CD4-positive, alpha-beta T cell (primary cell): ENCODE results near the gene TIGD1. TPM values are rescaled to one million over a fixed set of nuclear protein-coding genes. Genes with fewer than 3 reads are reported as not detected.

Experiments used
- ATAC-seq: fragments of 200-7000 bp; cut with Tn5 transposase; one replicate; pipeline ENCODE4 v1.10.0; 2022; ENCODE audit warnings: mild to moderate bottlenecking; ENCODE audit not compliant: poor library complexity
- CTCF ChIA-PET: fragments of 350-600 bp; sonication (Branson Sonifier 250); formaldehyde crosslinking; loops from one replicate; lab custom pipeline; 2021; ENCODE audit warnings: antibody characterized with exemption, inconsistent platforms; lab: Charles Lee
- POLR2A ChIA-PET: fragments of 350-600 bp; sonication (Branson Sonifier 250); formaldehyde crosslinking; loops from one replicate; lab custom pipeline; 2021; ENCODE audit warnings: antibody characterized with exemption, inconsistent platforms; lab: Charles Lee
- DNase-seq, 14 experiments: peaks; one replicate each; pipeline ENCODE4 v3.0.0-alpha.2; 2013 to 2020; ENCODE audit warnings: mixed read lengths in 2 of 14
- H3K27ac ChIP-seq, 2 donors: one replicate each; pipeline versions ENCODE4 v1.5.1 to v1.7.0; 2013; ENCODE audit warnings: low read length in 2 of 2, low read depth in 1 of 2, mild to moderate bottlenecking in 1 of 2
- H3K27me3 ChIP-seq, 2 experiments: 1 replicate in 1 of 2; 2 replicates in 1 of 2; pipeline versions ENCODE4 v1.6.1 to v1.7.0; 2013; ENCODE audit warnings: low read length in 2 of 2, control low read depth in 1 of 2, mild to moderate bottlenecking in 1 of 2, moderate library complexity in 1 of 2; ENCODE audit not compliant: insufficient read depth in 2 of 2, control insufficient read depth in 1 of 2
- H3K36me3 ChIP-seq: one replicate; pipeline ENCODE4 v1.6.1; 2013; ENCODE audit warnings: low read length, control low read depth; ENCODE audit not compliant: insufficient read depth
- H3K4me1 ChIP-seq: one replicate; pipeline ENCODE4 v1.6.1; 2013; ENCODE audit warnings: low read length, control low read depth; ENCODE audit not compliant: insufficient read depth
- H3K4me3 ChIP-seq: one replicate; pipeline ENCODE4 v1.5.1; 2013; ENCODE audit warnings: mild to moderate bottlenecking, low read length, moderate library complexity
- H3K9me3 ChIP-seq, 2 experiments: 1 replicate in 1 of 2; 2 replicates in 1 of 2; pipeline versions ENCODE4 v1.6.1 to v1.7.0; 2013; ENCODE audit warnings: low read length in 2 of 2, mild to moderate bottlenecking in 2 of 2, control low read depth in 1 of 2, moderate library complexity in 1 of 2; ENCODE audit not compliant: control insufficient read depth in 1 of 2, insufficient read depth in 1 of 2
- H3K27ac Mint-ChIP-seq: one replicate; pipeline ENCODE4 v1.8.0; 2020; ENCODE audit warnings: mixed read lengths
- H3K27me3 Mint-ChIP-seq: one replicate; pipeline ENCODE4 v1.8.0; 2021; ENCODE audit warnings: mixed read lengths
- H3K36me3 Mint-ChIP-seq: one replicate; pipeline ENCODE4 v1.8.0; 2021; ENCODE audit warnings: low read depth, mixed read lengths
- H3K4me1 Mint-ChIP-seq: one replicate; pipeline ENCODE4 v1.8.0; 2021; ENCODE audit warnings: low read depth, mixed read lengths
- H3K4me3 Mint-ChIP-seq: one replicate; pipeline ENCODE4 v1.8.0; 2020; ENCODE audit warnings: mild to moderate bottlenecking, mixed read lengths
- H3K9me3 Mint-ChIP-seq: one replicate; pipeline ENCODE4 v1.8.0; 2020; ENCODE audit warnings: mixed read lengths
- intact Hi-C, 2 experiments: fragments of 100-400 bp; cut with DNase I in 1 of 2; cut with micrococcal nuclease in 1 of 2; formaldehyde crosslinking; loops; one replicate each; pipeline versions ENCODE4 v1.15.1 to v1.9.0; 2023 to 2025; cut with DNase I, micrococcal nuclease
- total RNA-seq, 174 experiments: library from RNA in 2 of 174; stranded (reverse) in 2 of 174; gene quantifications; one replicate each; pipeline ENCODE4 v1.2.3 and lab custom pipeline; 2021 to 2026
- TF ChIP-seq, protein P1 (sequence below): fragments of 200-600 bp; IDR thresholded peaks from one replicate; pipeline ENCODE4 v1.8.0; 2022; ENCODE audit warnings: antibody characterized with exemption, mild to moderate bottlenecking

Gene TIGD1
- total RNA-seq, 2 experiments from 2014 or later = 22.1 to 22.2 TPM

DNA sequence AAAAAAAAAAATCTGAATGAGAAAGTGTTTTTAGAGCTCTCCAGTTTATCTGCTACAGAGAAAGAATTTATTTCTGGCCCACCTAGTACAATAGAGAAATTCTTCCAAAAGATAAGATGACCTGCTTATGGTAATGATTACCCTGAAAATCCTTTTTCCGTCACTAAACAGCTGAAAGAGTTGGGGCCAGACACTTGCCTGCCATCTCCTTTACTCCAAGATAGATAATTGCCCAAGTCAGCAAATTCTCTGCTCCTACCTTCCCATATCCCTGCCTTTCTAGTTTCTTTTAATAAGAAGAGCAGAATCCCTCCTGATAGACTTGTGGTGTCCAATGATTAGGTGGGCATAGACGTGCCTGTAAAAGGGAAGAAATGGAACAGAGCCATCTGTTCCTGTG is 28.3 kb upstream of the TIGD1 start:
- ChIA-PET CTCF (no interaction called here), POLR2A (no interaction called here)
- Histone ChIP-seq H3K27ac (no peak overlapping the region), H3K36me3 (peaks cover 56% of the 10 kb centered on the region), H3K4me1 (no peaks in the 10 kb centered on the region), H3K9me3 (no peaks in the 10 kb centered on the region), H3K4me3 (no peak overlapping the region), H3K27me3 (no peaks in the 10 kb centered on the region)
- DNase-seq (no peak), ATAC-seq (no peak)
- no peak overlapping the region for H3K4me3 Mint-ChIP-seq
- no peaks in the 10 kb centered on the region for H3K4me1 Mint-ChIP-seq
- no peaks in the 10 kb centered on the region for H3K27me3 Mint-ChIP-seq
- H3K36me3 Mint-ChIP-seq = peaks cover 79% of the 10 kb centered on the region
- TF ChIP-seq, protein P1, sequence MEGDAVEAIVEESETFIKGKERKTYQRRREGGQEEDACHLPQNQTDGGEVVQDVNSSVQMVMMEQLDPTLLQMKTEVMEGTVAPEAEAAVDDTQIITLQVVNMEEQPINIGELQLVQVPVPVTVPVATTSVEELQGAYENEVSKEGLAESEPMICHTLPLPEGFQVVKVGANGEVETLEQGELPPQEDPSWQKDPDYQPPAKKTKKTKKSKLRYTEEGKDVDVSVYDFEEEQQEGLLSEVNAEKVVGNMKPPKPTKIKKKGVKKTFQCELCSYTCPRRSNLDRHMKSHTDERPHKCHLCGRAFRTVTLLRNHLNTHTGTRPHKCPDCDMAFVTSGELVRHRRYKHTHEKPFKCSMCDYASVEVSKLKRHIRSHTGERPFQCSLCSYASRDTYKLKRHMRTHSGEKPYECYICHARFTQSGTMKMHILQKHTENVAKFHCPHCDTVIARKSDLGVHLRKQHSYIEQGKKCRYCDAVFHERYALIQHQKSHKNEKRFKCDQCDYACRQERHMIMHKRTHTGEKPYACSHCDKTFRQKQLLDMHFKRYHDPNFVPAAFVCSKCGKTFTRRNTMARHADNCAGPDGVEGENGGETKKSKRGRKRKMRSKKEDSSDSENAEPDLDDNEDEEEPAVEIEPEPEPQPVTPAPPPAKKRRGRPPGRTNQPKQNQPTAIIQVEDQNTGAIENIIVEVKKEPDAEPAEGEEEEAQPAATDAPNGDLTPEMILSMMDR = no peak
- intact Hi-C loops = no loop called here
- no peaks in the 10 kb centered on the region for H3K9me3 Mint-ChIP-seq
- no peak overlapping the region for H3K27ac Mint-ChIP-seq

DNA sequence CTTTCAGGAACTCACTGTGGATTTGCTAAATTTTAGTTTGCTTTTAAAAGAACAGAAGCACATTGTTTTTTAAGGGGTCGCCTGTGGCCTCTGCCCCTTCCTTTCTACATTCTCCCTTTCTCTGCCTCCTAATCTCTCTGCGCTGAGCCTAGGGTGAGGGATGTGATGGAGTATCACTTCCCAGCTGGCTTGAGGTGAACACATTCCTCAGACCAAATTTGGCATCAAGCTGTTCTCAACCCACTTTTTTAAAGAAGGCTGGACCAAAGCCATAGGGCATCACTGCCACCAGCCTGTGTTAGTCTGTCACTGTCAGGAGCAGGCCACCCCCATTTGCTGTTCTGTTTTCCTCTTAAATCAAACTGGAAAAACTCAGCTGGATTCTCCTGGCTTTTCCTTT is 27.5 kb upstream of the TIGD1 start:
- Mint-ChIP-seq H3K4me1 (no peaks in the 10 kb centered on the region), H3K9me3 (no peaks in the 10 kb centered on the region), H3K27ac (no peak overlapping the region), H3K27me3 (no peaks in the 10 kb centered on the region), H3K36me3 (peaks cover 79% of the 10 kb centered on the region), H3K4me3 (no peak overlapping the region)
- TF ChIP-seq, protein P1 = no peak
- Histone ChIP-seq H3K27me3 (no peaks in the 10 kb centered on the region), H3K4me3 (no peak overlapping the region), H3K4me1 (no peaks in the 10 kb centered on the region), H3K36me3 (peaks cover 58% of the 10 kb centered on the region), H3K9me3 (no peaks in the 10 kb centered on the region), H3K27ac (no peak overlapping the region)
- intact Hi-C loops = no loop called here
- ATAC-seq = no peak
- DNase-seq = no peak
- ChIA-PET POLR2A (interaction anchor here (0.6 kb wide), 1 partner anchor 936 kb away, joined by 3 read pairs; no protein-coding TSS in a partner anchor), CTCF (no interaction called here)

DNA sequence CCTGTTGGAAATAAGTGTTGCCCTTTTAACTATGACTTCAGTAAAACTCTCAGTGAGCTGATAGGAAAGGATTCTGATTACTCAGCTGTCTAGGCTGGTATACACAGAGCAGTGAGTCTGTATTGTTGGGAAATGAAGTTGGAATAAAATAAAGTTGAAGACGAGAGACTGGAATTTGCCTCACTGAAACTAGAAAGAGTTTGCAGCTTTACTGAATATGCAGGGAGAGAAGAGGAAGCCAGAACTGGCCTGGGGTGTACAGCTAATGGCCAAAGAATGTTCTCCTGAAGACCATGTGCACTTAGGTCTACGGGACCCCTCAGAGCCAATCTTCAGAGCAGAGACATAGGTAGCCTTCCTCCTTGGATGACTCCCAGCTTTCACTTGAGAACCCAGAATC is 26.6 kb upstream of the TIGD1 start:
- Mint-ChIP-seq H3K9me3 (no peaks in the 10 kb centered on the region), H3K27me3 (no peaks in the 10 kb centered on the region), H3K4me3 (no peak overlapping the region), H3K4me1 (no peaks in the 10 kb centered on the region), H3K36me3 (peaks cover 79% of the 10 kb centered on the region), H3K27ac (no peak overlapping the region)
- no peak overlapping the region for H3K27ac ChIP-seq
- no peaks in the 10 kb centered on the region for H3K9me3 ChIP-seq
- ChIA-PET POLR2A (interaction anchor here (0.6 kb wide), 2 partner anchors 665 to 937 kb away, joined by 3 read pairs; no protein-coding TSS in a partner anchor), CTCF (no interaction called here)
- no peaks in the 10 kb centered on the region for H3K4me1 ChIP-seq
- ATAC-seq = no peak
- intact Hi-C loops = no loop called here
- peaks cover 51% of the 10 kb centered on the region for H3K36me3 ChIP-seq
- no peak for DNase-seq
- TF ChIP-seq, protein P1 = no peak
- H3K4me3 ChIP-seq = no peak overlapping the region
- H3K27me3 ChIP-seq = no peaks in the 10 kb centered on the region
